ENCODE results near the gene CACHD1.

The CACHD1 gene

DNA sequence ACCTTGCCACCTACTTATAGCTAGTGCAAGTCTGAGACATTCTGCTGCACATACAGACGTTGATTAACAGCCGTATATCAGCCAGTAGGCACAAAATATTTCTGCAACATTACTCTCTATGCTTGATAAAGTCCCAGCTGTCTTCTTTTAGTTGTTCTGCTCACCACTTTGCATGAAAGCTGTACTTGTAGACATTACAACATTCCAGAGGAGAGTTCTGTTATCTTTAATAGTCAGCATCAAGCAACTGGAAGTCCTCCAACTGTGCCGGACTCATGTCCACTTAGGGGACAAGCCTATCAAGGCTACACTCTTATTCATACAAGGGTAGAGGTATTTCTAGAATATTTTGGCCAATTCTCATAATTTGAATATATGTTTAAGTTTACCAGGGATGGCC lies 50.0 kb downstream of the CACHD1 start:
- Mint-ChIP-seq H3K27me3 (no peaks in the 10 kb centered on the region), H3K4me1 (no peaks in the 10 kb centered on the region)

DNA sequence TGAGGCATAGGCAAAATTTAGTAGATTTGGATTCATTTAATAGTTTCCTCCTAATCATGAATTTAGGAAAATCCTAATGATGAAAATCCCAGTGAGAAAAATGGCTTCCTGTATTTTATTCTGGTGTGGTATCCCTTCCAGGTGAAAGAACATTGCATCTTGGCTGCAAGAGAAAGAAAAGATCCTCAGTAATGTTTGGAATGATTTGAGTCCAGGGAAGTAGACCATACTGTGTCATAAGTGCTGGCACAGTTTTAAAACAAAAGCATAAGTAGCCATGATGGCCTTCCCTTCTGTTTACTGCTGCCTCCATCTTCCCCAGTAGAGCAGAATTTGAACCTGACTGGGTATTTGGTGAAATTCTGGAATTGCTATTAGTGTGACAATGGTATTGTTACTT lies 52.8 kb downstream of the CACHD1 start:
- peaks cover 9% of the 10 kb centered on the region for H3K4me1 Mint-ChIP-seq
- H3K27ac Mint-ChIP-seq, result no peak overlapping the region
- no peaks in the 10 kb centered on the region for H3K9me3 Mint-ChIP-seq
- no peaks in the 10 kb centered on the region for H3K36me3 Mint-ChIP-seq
- no peak overlapping the region for H3K4me3 Mint-ChIP-seq
- H3K27me3 Mint-ChIP-seq, result no peaks in the 10 kb centered on the region

More for the DNA sequence above, 50.0 kb downstream of the CACHD1 start:
- Mint-ChIP-seq H3K4me3 (no peak overlapping the region), H3K36me3 (no peaks in the 10 kb centered on the region), H3K27ac (no peak overlapping the region), H3K9me3 (no peaks in the 10 kb centered on the region)

DNA sequence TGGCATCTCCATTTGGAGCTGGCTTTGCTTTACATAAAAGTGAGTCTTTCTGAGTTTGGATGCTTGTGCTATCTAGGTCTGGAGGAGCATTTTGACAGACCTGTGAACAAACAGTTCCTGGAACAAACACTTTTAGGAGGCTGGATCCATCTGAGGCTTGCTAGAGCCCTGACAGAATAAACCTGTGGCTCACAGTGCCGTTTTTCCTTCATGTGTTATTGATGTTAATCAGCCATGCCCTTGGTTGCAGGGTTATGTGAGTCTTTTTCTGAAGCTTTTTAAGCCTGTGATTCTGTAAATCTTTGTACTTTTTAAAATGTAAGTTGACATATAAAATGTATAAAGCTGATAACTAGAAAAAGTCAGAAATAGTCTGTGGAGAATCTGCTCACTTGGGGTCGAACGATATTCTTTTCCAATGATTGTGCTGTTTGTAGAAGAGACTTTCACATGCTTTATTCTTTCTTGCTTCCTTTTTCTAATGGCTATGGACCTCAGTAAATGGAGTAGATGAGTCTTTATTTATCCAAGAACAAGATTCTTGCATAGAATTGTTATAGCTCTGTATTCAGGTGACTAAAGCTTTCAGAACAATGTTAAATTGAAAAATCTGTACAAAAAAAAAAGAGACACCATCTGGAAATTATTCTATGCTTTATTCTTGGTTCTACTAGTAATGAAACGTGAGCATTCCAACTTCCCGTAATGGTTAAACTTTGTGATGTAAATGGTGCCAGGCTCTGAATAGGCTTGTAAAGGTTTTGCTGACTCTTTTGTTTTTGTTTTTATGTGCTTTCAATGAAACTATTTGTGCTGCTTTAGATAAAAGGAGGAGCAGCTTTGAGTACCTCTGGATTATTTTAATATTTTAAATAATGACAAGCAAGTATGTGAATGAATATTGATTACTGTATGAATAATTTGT lies 53.7 kb downstream of the CACHD1 start:
- Mint-ChIP-seq H3K4me3 (no peak overlapping the region), H3K27me3 (no peaks in the 10 kb centered on the region)

DNA sequence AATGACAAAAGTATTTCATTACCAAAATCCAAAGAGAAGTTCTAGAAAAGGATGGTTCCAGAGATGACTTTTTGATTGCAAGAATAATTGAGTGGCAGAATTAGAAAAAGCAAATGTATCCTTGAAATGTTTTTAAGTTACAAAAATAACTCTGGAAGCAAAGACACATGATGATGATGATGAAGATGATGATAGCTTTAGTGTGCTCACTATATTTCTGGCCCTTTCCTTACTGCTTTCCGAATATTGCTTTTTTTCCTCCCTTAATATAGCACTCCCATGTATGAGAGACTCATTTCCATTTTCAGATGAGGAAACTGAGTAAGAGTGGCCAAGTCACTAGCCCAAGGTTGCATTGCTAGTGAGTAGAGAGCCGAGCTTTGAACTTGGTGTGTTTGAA lies 54.7 kb downstream of the CACHD1 start:
- no peaks in the 10 kb centered on the region for H3K27me3 Mint-ChIP-seq
- peaks cover 9% of the 10 kb centered on the region for H3K4me1 Mint-ChIP-seq
- H3K9me3 Mint-ChIP-seq, result no peaks in the 10 kb centered on the region
- H3K4me3 Mint-ChIP-seq, result no peak overlapping the region
- no peak overlapping the region for H3K27ac Mint-ChIP-seq
- H3K36me3 Mint-ChIP-seq, result no peaks in the 10 kb centered on the region

More for the DNA sequence above, 53.7 kb downstream of the CACHD1 start:
- Mint-ChIP-seq H3K36me3 (no peaks in the 10 kb centered on the region), H3K9me3 (no peaks in the 10 kb centered on the region), H3K27ac (no peak overlapping the region), H3K4me1 (peaks cover 9% of the 10 kb centered on the region)

DNA sequence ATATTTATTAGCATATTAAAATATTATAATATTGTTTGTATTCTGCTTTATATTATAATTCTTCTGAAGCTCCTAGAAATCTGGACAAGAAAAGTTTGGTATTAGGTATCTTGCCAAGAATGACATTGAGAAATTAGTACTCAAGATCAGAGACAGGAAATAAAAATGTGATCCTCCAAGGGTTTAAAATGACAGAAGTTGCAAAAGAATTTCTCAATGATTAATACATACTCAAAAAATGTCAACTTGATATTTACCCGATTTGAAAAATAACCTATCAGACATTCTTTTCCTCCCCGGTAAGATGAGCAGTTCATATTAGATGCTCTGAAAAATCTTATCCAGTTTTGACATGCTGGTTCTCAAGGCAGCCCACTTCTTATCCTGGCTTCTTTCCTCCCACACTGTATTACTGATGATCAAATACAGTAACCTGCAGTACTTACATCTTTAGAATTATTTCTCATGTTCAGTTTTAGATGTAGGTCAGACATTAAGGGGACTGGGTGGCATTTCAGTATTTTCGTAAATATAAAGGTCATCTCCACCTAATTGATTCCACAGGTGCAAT lies 55.3 kb downstream of the CACHD1 start:
- H3K4me1 Mint-ChIP-seq, result peaks cover 9% of the 10 kb centered on the region
- H3K27me3 Mint-ChIP-seq, result no peaks in the 10 kb centered on the region
- no peak overlapping the region for H3K27ac Mint-ChIP-seq
- no peak overlapping the region for H3K4me3 Mint-ChIP-seq
- H3K36me3 Mint-ChIP-seq, result no peaks in the 10 kb centered on the region
- H3K9me3 Mint-ChIP-seq, result no peaks in the 10 kb centered on the region

DNA sequence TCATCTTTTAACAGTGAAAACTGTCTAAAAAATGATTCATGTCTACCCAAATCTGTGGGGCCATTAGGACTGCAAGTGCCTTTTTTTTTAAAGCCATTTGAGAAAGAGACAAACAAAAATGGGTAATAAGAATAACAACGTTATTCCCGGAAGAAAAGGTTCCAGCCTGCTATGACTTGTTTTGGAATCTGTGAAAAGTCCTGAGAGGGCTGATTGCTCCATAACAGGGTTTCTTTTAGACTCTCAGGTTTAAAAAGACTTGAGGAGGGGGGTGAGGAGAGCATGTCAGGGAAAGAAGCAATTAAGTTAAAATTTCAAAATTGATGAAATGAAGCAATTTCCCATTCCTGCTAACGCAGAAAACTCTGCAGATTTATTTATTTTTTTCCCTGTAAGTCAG lies 56.4 kb downstream of the CACHD1 start:
- Mint-ChIP-seq H3K4me3 (no peak overlapping the region), H3K27ac (no peak overlapping the region), H3K4me1 (peaks cover 9% of the 10 kb centered on the region), H3K36me3 (no peaks in the 10 kb centered on the region), H3K27me3 (no peaks in the 10 kb centered on the region), H3K9me3 (no peaks in the 10 kb centered on the region)

DNA sequence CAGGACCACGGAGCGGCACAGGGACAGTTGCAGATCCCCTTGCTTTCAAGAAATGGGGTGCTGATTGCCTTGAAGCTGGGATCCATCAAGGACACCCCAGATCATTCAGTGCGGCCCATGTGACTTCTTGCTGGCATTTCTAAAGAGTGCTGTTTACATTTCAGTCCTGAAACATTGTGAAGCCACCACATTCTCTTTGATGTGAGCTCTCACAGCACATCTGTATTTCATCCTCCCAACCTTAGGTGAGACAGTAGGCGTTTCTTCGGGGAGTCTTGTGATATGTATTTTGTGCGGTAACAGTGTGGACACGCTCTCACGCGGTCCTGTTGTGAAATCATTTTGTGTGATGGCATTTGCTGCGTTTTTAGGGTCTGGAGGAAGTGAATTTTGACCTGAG lies 57.2 kb downstream of the CACHD1 start:
- no peak overlapping the region for H3K27ac Mint-ChIP-seq
- no peaks in the 10 kb centered on the region for H3K27me3 Mint-ChIP-seq
- no peaks in the 10 kb centered on the region for H3K9me3 Mint-ChIP-seq
- peaks cover 9% of the 10 kb centered on the region for H3K4me1 Mint-ChIP-seq
- peaks cover under 1% of the 10 kb centered on the region for H3K36me3 Mint-ChIP-seq
- H3K4me3 Mint-ChIP-seq, result peak overlapping the region; percentile 28

DNA sequence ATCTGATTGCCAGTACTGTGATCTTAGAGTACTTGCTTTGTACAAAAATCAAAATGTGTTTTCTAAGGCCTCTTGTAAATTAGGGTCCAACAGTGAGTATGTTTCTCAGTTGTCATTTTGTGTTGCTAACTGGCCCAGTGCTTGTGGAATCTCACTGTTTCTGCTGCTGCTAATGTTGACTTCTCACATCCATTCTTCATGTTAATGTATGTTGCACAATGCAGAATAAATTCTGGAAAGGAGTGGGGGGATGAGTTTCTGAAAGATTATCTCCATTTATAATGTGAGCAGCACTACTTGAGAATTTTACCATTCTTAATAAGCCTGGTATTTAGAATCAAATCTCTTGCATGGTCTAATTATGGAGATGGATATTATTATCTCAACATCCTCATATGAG lies 57.9 kb downstream of the CACHD1 start:
- Mint-ChIP-seq H3K4me3 (no peak overlapping the region), H3K36me3 (peaks cover 1% of the 10 kb centered on the region), H3K9me3 (no peaks in the 10 kb centered on the region), H3K27me3 (no peaks in the 10 kb centered on the region), H3K4me1 (peaks cover 9% of the 10 kb centered on the region), H3K27ac (no peak overlapping the region)

DNA sequence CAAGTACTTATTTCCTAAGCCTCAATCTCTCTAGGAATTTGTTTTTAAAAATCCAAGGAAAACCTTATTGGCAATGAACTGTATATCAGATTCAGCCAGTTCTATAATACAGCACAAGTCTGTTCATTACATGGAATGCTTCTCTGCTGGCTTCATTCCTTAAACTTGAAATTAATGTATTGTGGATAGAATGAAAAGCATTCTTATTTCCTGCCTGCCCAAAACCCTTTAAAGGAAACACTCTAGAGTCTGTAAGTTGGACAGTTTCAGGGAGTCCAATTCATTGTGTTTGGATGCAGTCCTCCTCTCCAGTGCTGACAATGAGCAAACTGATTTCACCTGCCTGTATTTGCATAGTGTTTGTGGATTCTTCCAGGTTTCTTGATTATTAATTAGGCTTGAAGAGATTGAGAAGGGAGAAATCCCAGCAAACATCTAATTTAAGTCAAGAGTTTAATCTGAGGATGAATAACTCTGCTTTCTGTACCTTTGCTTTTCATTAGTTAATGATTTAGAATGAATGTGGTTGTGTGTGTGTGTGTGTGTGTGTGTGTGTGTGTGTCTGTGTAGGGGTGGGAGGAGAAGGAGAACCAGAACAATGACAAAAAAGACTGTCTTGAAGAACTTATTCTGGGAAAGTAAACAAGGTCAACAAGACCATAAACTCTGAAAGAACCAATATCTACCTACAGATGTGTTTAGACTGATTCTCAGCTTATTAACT lies 61.2 kb downstream of the CACHD1 start:
- Mint-ChIP-seq H3K27me3 (no peaks in the 10 kb centered on the region), H3K4me1 (peaks cover 9% of the 10 kb centered on the region), H3K36me3 (peaks cover 1% of the 10 kb centered on the region), H3K4me3 (no peak overlapping the region), H3K27ac (no peak overlapping the region), H3K9me3 (no peaks in the 10 kb centered on the region)

DNA sequence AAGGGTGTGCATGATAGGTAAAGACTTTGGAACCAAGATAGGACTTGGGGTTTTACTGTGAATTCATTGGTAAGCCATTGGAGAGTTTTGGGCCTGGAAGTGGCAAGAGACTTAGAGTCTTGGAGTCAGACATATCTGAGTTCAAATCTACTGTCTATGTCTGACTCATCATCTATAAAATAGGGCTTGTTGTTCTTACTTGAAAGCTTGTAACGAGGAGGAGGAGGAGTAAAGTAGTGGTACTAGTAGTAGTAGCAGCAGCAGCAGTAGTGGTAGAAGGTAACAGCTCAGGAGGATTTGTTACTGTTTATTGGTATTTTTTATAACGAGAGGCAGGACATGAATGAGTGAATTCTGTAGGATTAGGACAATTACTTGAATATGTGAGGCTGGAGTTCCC lies 62.7 kb downstream of the CACHD1 start:
- no peak overlapping the region for H3K27ac Mint-ChIP-seq
- no peaks in the 10 kb centered on the region for H3K9me3 Mint-ChIP-seq
- H3K36me3 Mint-ChIP-seq, result peaks cover 1% of the 10 kb centered on the region
- no peaks in the 10 kb centered on the region for H3K27me3 Mint-ChIP-seq
- H3K4me3 Mint-ChIP-seq, result no peak overlapping the region
- no peaks in the 10 kb centered on the region for H3K4me1 Mint-ChIP-seq

DNA sequence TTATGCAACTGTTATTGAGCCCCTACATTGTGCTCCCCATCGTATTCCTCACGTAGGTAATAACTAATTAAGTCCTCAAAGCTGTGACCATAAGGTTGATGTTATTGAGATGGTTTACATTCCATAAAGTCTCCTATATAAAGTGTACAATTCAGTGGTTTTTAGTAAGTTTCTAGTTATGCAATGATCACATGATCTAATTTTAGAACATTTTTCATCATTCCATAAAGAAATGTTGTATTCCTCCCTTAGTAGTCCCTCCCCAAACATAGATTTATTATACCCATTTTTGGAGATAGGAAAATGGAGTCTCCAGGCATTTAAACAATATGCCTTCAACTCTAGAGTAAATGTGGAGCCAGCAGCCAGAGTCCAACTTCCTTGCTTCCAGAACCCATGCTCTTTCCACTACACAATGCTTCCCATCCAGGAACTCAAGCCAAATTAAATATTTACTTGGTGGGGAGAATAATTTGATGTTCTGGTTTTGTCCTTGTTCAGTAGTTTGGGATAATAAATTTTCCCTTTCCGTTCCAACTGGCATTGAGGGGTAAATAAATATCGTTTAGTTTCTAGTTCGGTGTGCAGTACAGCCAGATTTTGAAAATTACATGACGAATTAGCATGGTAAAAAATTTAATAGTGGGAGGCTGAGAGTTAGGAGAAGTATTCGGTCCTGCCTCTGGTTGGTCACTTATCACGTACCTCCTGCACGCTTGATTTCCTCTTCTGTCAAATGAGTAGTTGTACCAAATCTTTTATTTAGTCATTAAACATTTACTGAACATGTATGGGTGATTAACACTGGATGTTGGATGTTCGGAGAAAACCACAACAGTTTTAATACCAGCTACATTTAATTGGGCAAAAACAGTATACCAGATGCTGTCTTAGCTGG lies 66.3 kb downstream of the CACHD1 start:
- H3K4me1 Mint-ChIP-seq, result peaks cover 32% of the 10 kb centered on the region

DNA sequence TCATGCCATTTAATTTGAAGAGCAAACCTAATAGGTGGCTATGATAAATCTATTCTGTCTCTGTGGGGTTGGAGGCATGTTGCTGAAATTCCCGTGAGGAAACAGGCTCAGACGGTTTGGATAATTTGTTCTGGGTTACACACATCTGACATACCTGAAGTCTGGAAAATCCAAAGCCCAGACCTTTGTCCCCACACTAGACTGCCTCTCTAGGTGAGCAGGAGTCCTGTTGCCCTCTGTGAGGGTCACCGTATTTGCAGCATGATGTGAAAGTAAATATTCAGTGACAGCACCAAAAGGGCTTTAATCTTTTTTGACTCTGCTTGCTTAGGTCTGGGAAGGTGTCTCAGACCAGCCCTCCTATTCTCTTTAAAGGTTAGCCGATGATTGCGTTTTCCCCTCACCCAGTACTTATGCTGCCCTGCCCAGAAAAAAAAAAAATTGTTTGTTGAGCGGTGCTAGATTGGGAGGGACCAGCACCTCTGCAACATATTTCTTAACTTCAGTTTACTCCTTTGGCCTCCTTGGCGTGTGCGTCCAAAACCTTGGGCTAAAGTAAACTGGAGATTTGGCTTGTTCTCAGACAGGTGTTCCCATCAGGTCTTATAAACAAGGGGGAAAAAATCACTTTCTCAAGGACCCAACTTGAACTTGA lies 67.0 kb downstream of the CACHD1 start:
- H3K4me1 Mint-ChIP-seq, result peaks cover 36% of the 10 kb centered on the region
- no peak overlapping the region for H3K4me3 Mint-ChIP-seq
- H3K27ac Mint-ChIP-seq, result no peak overlapping the region
- peaks cover 1% of the 10 kb centered on the region for H3K36me3 Mint-ChIP-seq
- no peaks in the 10 kb centered on the region for H3K27me3 Mint-ChIP-seq
- no peaks in the 10 kb centered on the region for H3K9me3 Mint-ChIP-seq

More for the DNA sequence above, 66.3 kb downstream of the CACHD1 start:
- H3K4me3 Mint-ChIP-seq, result no peak overlapping the region
- H3K27ac Mint-ChIP-seq, result peak overlapping the region; percentile 12
- peaks cover 1% of the 10 kb centered on the region for H3K36me3 Mint-ChIP-seq
- no peaks in the 10 kb centered on the region for H3K27me3 Mint-ChIP-seq
- no peaks in the 10 kb centered on the region for H3K9me3 Mint-ChIP-seq

DNA sequence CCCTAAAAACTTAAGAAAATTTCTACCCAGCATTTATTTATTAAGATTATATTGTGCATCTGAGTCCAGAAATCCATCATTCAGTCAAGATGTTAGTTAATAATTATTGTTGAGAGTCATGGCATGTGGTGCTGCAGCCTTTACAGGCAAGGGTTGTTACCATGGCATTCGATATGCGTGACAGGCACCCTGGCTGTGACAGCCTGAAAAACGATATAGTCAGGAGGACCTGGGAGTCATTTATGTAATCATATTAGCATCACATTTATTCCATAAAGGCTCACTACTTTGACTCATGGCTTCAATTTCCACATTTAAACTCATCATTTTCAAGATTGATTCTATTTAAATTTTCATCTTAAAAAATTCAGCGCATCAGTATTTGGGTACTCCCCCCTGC lies 68.0 kb downstream of the CACHD1 start:
- no peaks in the 10 kb centered on the region for H3K9me3 Mint-ChIP-seq
- no peak overlapping the region for H3K4me3 Mint-ChIP-seq
- peaks cover 40% of the 10 kb centered on the region for H3K4me1 Mint-ChIP-seq
- H3K27me3 Mint-ChIP-seq, result no peaks in the 10 kb centered on the region
- H3K27ac Mint-ChIP-seq, result no peak overlapping the region
- no peaks in the 10 kb centered on the region for H3K36me3 Mint-ChIP-seq

DNA sequence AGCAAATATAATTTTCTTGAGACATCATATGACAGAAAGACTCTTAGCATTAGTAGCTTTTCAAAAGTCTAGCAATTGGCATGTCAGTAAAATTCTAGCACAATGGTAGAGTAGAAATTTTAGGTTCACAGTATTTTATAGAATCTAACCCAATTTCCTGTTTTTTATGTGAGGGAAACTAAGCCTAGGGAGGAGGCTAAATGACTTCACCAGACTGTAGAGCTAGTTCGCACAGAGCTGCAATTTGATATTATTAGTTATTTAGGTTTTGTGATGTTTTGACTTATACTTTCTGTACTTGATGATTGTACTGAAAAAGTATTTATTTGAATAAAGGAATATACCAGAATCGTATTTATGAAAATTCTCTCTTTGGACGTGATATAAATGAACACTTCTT lies 68.5 kb downstream of the CACHD1 start:
- no peaks in the 10 kb centered on the region for H3K9me3 Mint-ChIP-seq
- no peak overlapping the region for H3K4me3 Mint-ChIP-seq
- H3K27me3 Mint-ChIP-seq, result no peaks in the 10 kb centered on the region
- H3K36me3 Mint-ChIP-seq, result no peaks in the 10 kb centered on the region
- no peak overlapping the region for H3K27ac Mint-ChIP-seq
- H3K4me1 Mint-ChIP-seq, result peaks cover 40% of the 10 kb centered on the region

DNA sequence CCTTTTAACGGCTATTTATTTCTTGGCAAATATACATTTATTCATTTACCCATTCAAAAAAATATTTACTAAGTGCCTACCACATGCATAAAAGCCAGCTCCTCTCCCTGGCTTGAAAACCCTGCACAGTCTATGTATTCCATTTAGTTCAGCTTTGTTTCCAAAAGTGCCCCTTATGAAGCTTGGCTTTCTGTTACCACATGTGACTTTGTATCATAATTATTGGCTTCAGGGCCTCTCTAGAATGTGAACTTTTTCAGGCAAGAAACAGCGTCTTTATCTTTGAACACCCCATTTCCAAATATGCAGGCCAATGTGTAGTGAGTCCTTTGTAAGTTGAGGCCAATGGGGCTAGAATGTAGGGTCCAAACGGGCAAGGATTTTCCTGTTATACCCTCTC lies 69.4 kb downstream of the CACHD1 start:
- H3K4me1 Mint-ChIP-seq, result peaks cover 44% of the 10 kb centered on the region
- H3K27me3 Mint-ChIP-seq, result no peaks in the 10 kb centered on the region
- no peaks in the 10 kb centered on the region for H3K9me3 Mint-ChIP-seq
- H3K36me3 Mint-ChIP-seq, result no peaks in the 10 kb centered on the region
- no peak overlapping the region for H3K27ac Mint-ChIP-seq
- no peak overlapping the region for H3K4me3 Mint-ChIP-seq
